SK-N-SH treated with all-trans-retinoic acid at 6 μM for 48 hours (cell line): ENCODE data around the gene AFDN.

Source experiments
- ATAC-seq: fragments of 200-7000 bp; cut with Tn5 transposase; 3 replicates; pipeline ENCODE4 v1.9.1; 2020; ENCODE audit warnings: mild to moderate bottlenecking, moderate library complexity
- ARNTL ChIP-seq: fragments of 450-650 bp; formaldehyde crosslinking; IDR thresholded peaks from 2 replicates; pipeline ENCODE4 v1.5.0; 2020; ENCODE audit warnings: low read depth, mild to moderate bottlenecking, moderate library complexity, borderline replicate concordance
- BACH2 ChIP-seq: fragments of 250-450 bp; sonication (Bioruptor Pico); IDR thresholded peaks from 2 replicates; pipeline ENCODE4 v1.9.0; 2021; ENCODE audit warnings: mild to moderate bottlenecking, borderline replicate concordance
- CSDC2 ChIP-seq: fragments of 250-450 bp; sonication (Bioruptor Pico); IDR thresholded peaks from 2 replicates; pipeline ENCODE4 v1.5.0; 2020; ENCODE audit warnings: mild to moderate bottlenecking, moderate library complexity
- ESRRG ChIP-seq: fragments of 250-450 bp; sonication (Bioruptor Pico); IDR thresholded peaks from 2 replicates; pipeline ENCODE4 v1.6.1; 2021; ENCODE audit warnings: mild to moderate bottlenecking
- GLIS3 ChIP-seq: fragments of 250-450 bp; sonication (Bioruptor Pico); IDR thresholded peaks from 2 replicates; pipeline ENCODE4 v1.5.0; 2020; ENCODE audit warnings: mild to moderate bottlenecking, moderate library complexity
- ISL1 ChIP-seq: fragments of 250-450 bp; sonication (Bioruptor Pico); IDR thresholded peaks from 2 replicates; pipeline ENCODE4 v2.1.2; 2022; ENCODE audit warnings: mild to moderate bottlenecking, moderate library complexity
- OSR1 ChIP-seq: fragments of 250-450 bp; sonication (Bioruptor Pico); IDR thresholded peaks from 2 replicates; pipeline ENCODE4 v1.8.0; 2022; ENCODE audit warnings: moderate library complexity, mild to moderate bottlenecking, inconsistent platforms
- PPARA ChIP-seq: fragments of 250-450 bp; sonication (Bioruptor Pico); IDR thresholded peaks from 2 replicates; pipeline ENCODE4 v1.5.0; 2020; ENCODE audit warnings: mild to moderate bottlenecking, borderline replicate concordance
- RARB ChIP-seq: fragments of 250-450 bp; sonication (Bioruptor Pico); IDR thresholded peaks from 2 replicates; pipeline ENCODE4 v1.8.0; 2021; ENCODE audit warnings: mild to moderate bottlenecking, moderate library complexity
- SNAI2 ChIP-seq: fragments of 250-450 bp; sonication (Bioruptor Pico); IDR thresholded peaks from 2 replicates; pipeline ENCODE4 v1.5.0; 2020; ENCODE audit warnings: mild to moderate bottlenecking, moderate library complexity
- TCF4 ChIP-seq: fragments of 250-450 bp; sonication (Bioruptor Pico); IDR thresholded peaks from 2 replicates; pipeline ENCODE4 v1.8.0; 2021; ENCODE audit warnings: mild to moderate bottlenecking, moderate library complexity, borderline replicate concordance
- ZC3H10 ChIP-seq: fragments of 250-450 bp; sonication (Bioruptor Pico); IDR thresholded peaks from 2 replicates; pipeline ENCODE4 v1.5.1; 2021; ENCODE audit warnings: mild to moderate bottlenecking, moderate library complexity
- ZFP3 ChIP-seq: fragments of 250-450 bp; sonication (Bioruptor Pico); IDR thresholded peaks from 2 replicates; pipeline ENCODE4 v1.5.0; 2020; ENCODE audit warnings: mild to moderate bottlenecking, moderate library complexity
- ZNF565 ChIP-seq: fragments of 450-650 bp; formaldehyde crosslinking; conservative IDR thresholded peaks from 2 replicates; pipeline ENCODE4 v1.5.0; 2020; ENCODE audit warnings: low read depth, mild to moderate bottlenecking, moderate library complexity
- ZNF70 ChIP-seq: fragments of 450-650 bp; formaldehyde crosslinking; IDR thresholded peaks from 2 replicates; pipeline ENCODE4 v1.5.0; 2020; ENCODE audit warnings: mild to moderate bottlenecking, moderate library complexity
- ZNF8 ChIP-seq: fragments of 450-650 bp; formaldehyde crosslinking; IDR thresholded peaks from 2 replicates; pipeline ENCODE4 v1.5.0; 2020; ENCODE audit warnings: mild to moderate bottlenecking, moderate library complexity
- TF ChIP-seq, protein P1 (sequence below): fragments of 250-450 bp; sonication (Bioruptor Pico); IDR thresholded peaks from 2 replicates; pipeline ENCODE4 v1.8.0; 2021; ENCODE audit warnings: low read depth, mild to moderate bottlenecking, moderate library complexity, borderline replicate concordance
- TF ChIP-seq, protein P2 (sequence below): fragments of 250-450 bp; sonication (Bioruptor Pico); IDR thresholded peaks from 2 replicates; pipeline ENCODE4 v1.5.0; 2020; ENCODE audit warnings: mild to moderate bottlenecking, moderate library complexity
- TF ChIP-seq, protein P3 (sequence below): fragments of 250-450 bp; sonication (Bioruptor Pico); IDR thresholded peaks from 2 replicates; pipeline ENCODE4 v1.8.0; 2020; ENCODE audit warnings: mild to moderate bottlenecking, moderate library complexity, borderline replicate concordance
- TF ChIP-seq, protein P4 (sequence below): fragments of 250-450 bp; sonication (Bioruptor Pico); IDR thresholded peaks from 2 replicates; pipeline ENCODE4 v1.5.1; 2021; ENCODE audit warnings: mild to moderate bottlenecking, moderate library complexity

The AFDN gene

DNA sequence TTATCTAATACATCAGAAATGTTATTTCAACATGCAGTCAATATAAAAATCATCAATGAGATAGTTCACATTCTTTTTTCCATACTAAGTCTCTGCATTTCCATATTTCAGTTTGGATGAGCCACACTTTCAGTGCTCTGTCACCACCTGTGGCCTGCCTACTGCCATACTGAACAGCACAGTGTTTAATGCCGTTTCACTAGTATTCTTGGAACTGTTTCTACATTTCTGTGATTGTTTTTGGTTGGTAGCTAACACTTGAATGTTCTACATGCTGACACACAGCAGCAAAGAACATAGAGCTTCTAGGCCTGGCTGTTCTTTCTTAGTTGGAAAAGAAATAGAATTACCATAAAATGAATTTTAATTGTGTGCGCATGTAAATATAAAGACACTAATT lies 109.3 kb downstream of the AFDN start:
- ATAC-seq: no peak
- TF ChIP-seq, protein P1, sequence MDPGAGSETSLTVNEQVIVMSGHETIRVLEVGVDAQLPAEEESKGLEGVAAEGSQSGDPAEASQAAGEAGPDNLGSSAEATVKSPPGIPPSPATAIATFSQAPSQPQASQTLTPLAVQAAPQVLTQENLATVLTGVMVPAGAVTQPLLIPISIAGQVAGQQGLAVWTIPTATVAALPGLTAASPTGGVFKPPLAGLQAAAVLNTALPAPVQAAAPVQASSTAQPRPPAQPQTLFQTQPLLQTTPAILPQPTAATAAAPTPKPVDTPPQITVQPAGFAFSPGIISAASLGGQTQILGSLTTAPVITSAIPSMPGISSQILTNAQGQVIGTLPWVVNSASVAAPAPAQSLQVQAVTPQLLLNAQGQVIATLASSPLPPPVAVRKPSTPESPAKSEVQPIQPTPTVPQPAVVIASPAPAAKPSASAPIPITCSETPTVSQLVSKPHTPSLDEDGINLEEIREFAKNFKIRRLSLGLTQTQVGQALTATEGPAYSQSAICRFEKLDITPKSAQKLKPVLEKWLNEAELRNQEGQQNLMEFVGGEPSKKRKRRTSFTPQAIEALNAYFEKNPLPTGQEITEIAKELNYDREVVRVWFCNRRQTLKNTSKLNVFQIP: no peak
- TF ChIP-seq ZC3H10 (CRISPR knock-in tag) (no peak), ISL1 (CRISPR knock-in tag) (no peak), BACH2 (CRISPR knock-in tag) (no peak), GLIS3 (CRISPR knock-in tag) (no peak), RARB (no peak), ZFP3 (CRISPR knock-in tag) (no peak), PPARA (CRISPR knock-in tag) (no peak), ESRRG (CRISPR knock-in tag) (no peak), SNAI2 (CRISPR knock-in tag) (no peak), ZNF70 (CRISPR knock-in tag) (no peak), ZNF565 (no peak), CSDC2 (CRISPR knock-in tag) (no peak)
- TF ChIP-seq, protein P2, sequence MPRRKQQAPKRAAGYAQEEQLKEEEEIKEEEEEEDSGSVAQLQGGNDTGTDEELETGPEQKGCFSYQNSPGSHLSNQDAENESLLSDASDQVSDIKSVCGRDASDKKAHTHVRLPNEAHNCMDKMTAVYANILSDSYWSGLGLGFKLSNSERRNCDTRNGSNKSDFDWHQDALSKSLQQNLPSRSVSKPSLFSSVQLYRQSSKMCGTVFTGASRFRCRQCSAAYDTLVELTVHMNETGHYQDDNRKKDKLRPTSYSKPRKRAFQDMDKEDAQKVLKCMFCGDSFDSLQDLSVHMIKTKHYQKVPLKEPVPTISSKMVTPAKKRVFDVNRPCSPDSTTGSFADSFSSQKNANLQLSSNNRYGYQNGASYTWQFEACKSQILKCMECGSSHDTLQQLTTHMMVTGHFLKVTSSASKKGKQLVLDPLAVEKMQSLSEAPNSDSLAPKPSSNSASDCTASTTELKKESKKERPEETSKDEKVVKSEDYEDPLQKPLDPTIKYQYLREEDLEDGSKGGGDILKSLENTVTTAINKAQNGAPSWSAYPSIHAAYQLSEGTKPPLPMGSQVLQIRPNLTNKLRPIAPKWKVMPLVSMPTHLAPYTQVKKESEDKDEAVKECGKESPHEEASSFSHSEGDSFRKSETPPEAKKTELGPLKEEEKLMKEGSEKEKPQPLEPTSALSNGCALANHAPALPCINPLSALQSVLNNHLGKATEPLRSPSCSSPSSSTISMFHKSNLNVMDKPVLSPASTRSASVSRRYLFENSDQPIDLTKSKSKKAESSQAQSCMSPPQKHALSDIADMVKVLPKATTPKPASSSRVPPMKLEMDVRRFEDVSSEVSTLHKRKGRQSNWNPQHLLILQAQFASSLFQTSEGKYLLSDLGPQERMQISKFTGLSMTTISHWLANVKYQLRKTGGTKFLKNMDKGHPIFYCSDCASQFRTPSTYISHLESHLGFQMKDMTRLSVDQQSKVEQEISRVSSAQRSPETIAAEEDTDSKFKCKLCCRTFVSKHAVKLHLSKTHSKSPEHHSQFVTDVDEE: no peak
- TF ChIP-seq, protein P3, sequence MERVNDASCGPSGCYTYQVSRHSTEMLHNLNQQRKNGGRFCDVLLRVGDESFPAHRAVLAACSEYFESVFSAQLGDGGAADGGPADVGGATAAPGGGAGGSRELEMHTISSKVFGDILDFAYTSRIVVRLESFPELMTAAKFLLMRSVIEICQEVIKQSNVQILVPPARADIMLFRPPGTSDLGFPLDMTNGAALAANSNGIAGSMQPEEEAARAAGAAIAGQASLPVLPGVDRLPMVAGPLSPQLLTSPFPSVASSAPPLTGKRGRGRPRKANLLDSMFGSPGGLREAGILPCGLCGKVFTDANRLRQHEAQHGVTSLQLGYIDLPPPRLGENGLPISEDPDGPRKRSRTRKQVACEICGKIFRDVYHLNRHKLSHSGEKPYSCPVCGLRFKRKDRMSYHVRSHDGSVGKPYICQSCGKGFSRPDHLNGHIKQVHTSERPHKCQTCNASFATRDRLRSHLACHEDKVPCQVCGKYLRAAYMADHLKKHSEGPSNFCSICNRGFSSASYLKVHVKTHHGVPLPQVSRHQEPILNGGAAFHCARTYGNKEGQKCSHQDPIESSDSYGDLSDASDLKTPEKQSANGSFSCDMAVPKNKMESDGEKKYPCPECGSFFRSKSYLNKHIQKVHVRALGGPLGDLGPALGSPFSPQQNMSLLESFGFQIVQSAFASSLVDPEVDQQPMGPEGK (CRISPR knock-in tag): no peak
- TF ChIP-seq, protein P4, sequence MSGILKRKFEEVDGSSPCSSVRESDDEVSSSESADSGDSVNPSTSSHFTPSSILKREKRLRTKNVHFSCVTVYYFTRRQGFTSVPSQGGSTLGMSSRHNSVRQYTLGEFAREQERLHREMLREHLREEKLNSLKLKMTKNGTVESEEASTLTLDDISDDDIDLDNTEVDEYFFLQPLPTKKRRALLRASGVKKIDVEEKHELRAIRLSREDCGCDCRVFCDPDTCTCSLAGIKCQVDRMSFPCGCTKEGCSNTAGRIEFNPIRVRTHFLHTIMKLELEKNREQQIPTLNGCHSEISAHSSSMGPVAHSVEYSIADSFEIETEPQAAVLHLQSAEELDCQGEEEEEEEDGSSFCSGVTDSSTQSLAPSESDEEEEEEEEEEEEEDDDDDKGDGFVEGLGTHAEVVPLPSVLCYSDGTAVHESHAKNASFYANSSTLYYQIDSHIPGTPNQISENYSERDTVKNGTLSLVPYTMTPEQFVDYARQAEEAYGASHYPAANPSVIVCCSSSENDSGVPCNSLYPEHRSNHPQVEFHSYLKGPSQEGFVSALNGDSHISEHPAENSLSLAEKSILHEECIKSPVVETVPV (CRISPR knock-in tag): no peak
- TF ChIP-seq, all 23 proteins: peak for 0

DNA sequence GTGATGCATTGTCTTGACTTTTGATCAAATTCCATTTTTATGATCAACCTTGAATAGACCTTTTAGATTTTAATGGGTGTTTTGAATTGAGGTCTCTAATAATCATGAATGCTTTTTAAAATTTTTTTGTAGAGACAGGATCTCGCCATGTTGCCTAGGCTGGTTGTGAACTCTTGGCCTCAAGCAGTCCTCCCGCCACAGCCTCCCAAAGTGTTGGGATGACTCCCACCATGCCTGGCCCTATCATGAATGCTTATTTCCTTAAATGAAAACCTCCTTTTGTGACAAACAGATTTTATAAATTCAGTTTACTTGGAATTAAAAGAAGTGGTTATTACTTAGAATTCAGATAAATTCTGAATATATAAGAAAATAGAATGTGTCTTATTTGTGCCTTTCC lies 110.6 kb downstream of the AFDN start:
- no peak for ATAC-seq
- TF ChIP-seq PPARA (CRISPR knock-in tag) (no peak), OSR1 (no peak), BACH2 (CRISPR knock-in tag) (no peak), ISL1 (CRISPR knock-in tag) (no peak), CSDC2 (CRISPR knock-in tag) (no peak)
- TF ChIP-seq, protein P4 (CRISPR knock-in tag): no peak
- TF ChIP-seq, protein P1: no peak

DNA sequence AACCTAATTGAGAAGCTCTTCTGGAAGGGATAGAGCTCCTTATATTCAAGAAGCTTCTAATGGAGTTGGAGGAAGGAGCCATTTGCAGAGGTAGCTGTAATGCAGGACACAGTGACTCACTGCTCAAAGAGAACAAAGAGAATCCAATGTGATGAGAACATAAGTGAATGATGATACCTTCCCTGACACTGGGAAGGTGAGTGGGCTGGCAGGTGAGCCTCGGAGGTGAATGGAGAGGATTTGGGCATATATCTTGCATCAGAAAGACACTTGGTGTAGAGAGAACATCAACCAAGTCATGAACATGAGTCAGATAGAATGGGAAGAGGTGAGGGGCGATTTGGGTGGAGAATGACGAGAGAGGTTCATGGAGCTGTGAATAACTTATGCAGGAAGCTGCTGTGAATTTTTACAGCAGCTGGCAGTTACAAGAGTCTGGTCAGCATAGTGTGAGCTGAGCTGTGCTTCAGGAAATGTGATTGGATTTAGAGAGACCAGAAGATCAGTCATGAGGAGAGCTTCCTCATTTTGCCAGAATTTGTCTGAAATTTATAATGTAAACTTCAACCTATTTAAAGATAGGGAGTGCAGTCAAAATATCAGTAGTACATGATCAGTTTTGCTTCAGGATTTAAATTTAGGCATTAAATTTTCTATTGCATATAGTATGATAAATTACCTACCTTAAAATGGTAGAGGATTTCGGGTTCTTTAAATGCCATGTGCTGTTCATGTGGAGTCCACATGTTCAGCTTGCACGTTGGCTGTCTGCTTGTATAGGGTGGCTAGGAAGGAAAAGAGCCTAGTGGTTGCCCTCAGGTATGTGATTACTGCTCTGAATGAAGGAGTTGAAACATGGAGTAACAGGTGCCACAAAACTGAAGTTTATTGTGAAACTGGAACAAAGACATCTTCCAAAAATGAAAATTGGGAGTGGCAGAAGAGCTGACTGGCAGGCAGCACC lies 111.5 kb downstream of the AFDN start:
- no peak for ATAC-seq
- TF ChIP-seq, protein P1: no peak
- no peak for TF ChIP-seq RARB
- no peak for TF ChIP-seq ARNTL
- TF ChIP-seq, protein P2: no peak
- no peak for TF ChIP-seq BACH2 (CRISPR knock-in tag)
- no peak for TF ChIP-seq ISL1 (CRISPR knock-in tag)
- no peak for TF ChIP-seq ZNF8 (CRISPR knock-in tag)
- no peak for TF ChIP-seq CSDC2 (CRISPR knock-in tag)
- no peak for TF ChIP-seq TCF4
- no peak for TF ChIP-seq GLIS3 (CRISPR knock-in tag)
